ENCODE results near the gene KIAA1671.

DNA sequence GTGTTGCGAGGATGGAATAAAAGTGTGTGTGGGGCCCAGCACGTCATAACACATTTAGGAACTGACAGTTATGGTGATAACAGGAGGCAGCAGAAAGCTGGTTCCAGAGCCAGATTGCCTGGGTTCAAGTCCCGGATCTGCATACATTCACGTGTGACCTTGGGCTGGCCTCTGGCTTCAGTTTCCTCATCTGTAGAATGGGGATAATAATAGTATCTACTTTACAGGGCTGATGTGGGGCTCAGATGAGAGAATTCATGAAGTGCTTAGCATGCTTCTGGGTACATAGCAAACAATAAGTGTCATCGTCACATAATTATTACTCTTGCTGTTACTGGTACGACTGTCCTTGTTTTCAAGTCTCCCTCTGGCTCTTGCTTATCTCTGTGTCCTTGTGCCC, 97.3 kb downstream of the KIAA1671 start:
- TF ChIP-seq POLR2A (IDR thresholded peaks at IDR 0.05) (no peak), CTCF (IDR thresholded peaks at IDR 0.05) (no peak)

All from breast epithelium (tissue), 3 donors.